MCF 10A (cell line): Measurements from ENCODE around the gene OBSL1. TPM values are rescaled to one million over a fixed set of nuclear protein-coding genes. Genes with fewer than 3 reads are reported as not detected.

Source experiments
- BruUV-seq: library from RNA; stranded (reverse); fragments of 400-500 nt; replicated peaks from 2 replicates; lab custom pipeline; 2021; lab: Mats Ljungman, UMichigan
- CTCF ChIA-PET: fragments of 300-600 bp; sonication (Branson Sonifier 250); formaldehyde crosslinking; extraction: SDS; loops from one replicate; lab custom pipeline; 2021; ENCODE audit warnings: antibody characterized with exemption, inconsistent platforms; lab: Yijun Ruan, JAX
- POLR2A ChIA-PET: fragments of 300-600, 350-650 bp; sonication (Branson Sonifier 250); formaldehyde crosslinking; extraction: SDS; loops from one replicate; lab custom pipeline; 2020; ENCODE audit warnings: antibody characterized with exemption, inconsistent platforms; lab: Yijun Ruan, JAX
- DNase-seq: peaks from one replicate; pipeline ENCODE4 v3.0.0-alpha.2; 2018; ENCODE audit not compliant: unreplicated experiment
- H3K27ac Mint-ChIP-seq: one replicate; pipeline ENCODE4 v1.8.0; 2022; ENCODE audit warnings: mild to moderate bottlenecking, low read depth, mixed read lengths; ENCODE audit not compliant: unreplicated experiment
- H3K27me3 Mint-ChIP-seq: one replicate; pipeline ENCODE4 v1.8.0; 2022; ENCODE audit warnings: mixed read lengths; ENCODE audit not compliant: insufficient read depth, unreplicated experiment
- H3K36me3 Mint-ChIP-seq: one replicate; pipeline ENCODE4 v1.8.0; 2022; ENCODE audit warnings: mild to moderate bottlenecking, moderate library complexity, mixed read lengths; ENCODE audit not compliant: insufficient read depth, unreplicated experiment
- H3K4me1 Mint-ChIP-seq: one replicate; pipeline ENCODE4 v1.8.0; 2022; ENCODE audit warnings: mixed read lengths; ENCODE audit not compliant: insufficient read depth, unreplicated experiment
- H3K4me3 Mint-ChIP-seq: one replicate; pipeline ENCODE4 v1.8.0; 2022; ENCODE audit warnings: mild to moderate bottlenecking, moderate library complexity, mixed read lengths; ENCODE audit not compliant: unreplicated experiment
- H3K9me3 Mint-ChIP-seq: one replicate; pipeline ENCODE4 v1.8.0; 2022; ENCODE audit warnings: mixed read lengths; ENCODE audit not compliant: unreplicated experiment
- CTCF ChIP-seq: fragments of 200-600 bp; IDR thresholded peaks from one replicate; pipeline ENCODE4 v1.8.0; 2022; ENCODE audit warnings: antibody characterized with exemption, mild to moderate bottlenecking; ENCODE audit not compliant: unreplicated experiment
- intact Hi-C: fragments of 100-400 bp; cut with micrococcal nuclease; formaldehyde crosslinking; loops from 2 replicates; pipeline ENCODE4 v1.14.1; 2022
- total RNA-seq: library from RNA; stranded (reverse); gene quantifications from 2 replicates; pipeline ENCODE4 v1.2.3, GENCODE V29; 2022

OBSL1 gene
- total RNA-seq, 1 experiment from 2014 or later, result 29.0 TPM

DNA sequence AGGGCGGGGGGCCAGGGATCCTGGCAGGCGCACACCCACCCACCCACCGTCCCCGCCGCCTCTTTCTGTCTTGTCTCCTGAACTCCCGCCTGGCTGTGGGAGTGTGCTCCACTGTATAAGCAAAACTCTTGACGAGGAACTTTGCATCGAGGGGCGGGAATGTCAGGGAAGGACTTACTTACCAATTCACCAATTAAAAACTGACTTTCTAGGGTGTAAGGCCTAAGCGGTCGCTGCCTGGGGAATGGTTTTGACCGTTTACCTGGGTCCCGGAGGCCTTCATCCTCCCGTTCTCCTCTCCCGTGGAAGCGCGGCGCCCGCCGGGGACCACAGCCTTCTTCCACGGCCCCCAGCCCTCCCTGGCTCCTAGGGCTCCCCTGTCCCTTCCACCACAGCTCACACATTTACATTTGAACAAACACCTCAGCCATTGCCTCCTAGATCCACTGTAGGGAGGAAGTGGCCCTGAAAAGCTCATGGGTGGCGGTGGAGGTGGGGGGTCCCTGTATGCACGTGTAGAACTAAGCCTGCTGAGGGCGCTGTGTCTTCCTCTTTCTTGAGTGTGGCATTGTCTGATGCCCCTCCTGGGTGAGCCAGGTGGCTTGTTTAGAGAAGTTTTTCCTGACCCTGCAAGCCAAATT, 48.2 kb downstream of the OBSL1 start:
- H3K9me3 Mint-ChIP-seq, result no peaks in the 10 kb centered on the region
- TF ChIP-seq CTCF, result no peak
- H3K27ac Mint-ChIP-seq, result no peak overlapping the region
- ChIA-PET CTCF (interaction anchor here (0.6 to 1.8 kb wide), 4 partner anchors 8 to 136 kb away, joined by 3 to 6 read pairs (median 5); partner anchors contain the start of gene GMPPA), POLR2A (no interaction called here)
- H3K36me3 Mint-ChIP-seq, result no peaks in the 10 kb centered on the region
- no peak for DNase-seq
- no TSS peak for BruUV-seq
- H3K4me1 Mint-ChIP-seq, result peaks cover 18% of the 10 kb centered on the region
- H3K4me3 Mint-ChIP-seq, result no peak overlapping the region
- intact Hi-C loops, result no loop called here
- H3K27me3 Mint-ChIP-seq, result peaks cover 58% of the 10 kb centered on the region

DNA sequence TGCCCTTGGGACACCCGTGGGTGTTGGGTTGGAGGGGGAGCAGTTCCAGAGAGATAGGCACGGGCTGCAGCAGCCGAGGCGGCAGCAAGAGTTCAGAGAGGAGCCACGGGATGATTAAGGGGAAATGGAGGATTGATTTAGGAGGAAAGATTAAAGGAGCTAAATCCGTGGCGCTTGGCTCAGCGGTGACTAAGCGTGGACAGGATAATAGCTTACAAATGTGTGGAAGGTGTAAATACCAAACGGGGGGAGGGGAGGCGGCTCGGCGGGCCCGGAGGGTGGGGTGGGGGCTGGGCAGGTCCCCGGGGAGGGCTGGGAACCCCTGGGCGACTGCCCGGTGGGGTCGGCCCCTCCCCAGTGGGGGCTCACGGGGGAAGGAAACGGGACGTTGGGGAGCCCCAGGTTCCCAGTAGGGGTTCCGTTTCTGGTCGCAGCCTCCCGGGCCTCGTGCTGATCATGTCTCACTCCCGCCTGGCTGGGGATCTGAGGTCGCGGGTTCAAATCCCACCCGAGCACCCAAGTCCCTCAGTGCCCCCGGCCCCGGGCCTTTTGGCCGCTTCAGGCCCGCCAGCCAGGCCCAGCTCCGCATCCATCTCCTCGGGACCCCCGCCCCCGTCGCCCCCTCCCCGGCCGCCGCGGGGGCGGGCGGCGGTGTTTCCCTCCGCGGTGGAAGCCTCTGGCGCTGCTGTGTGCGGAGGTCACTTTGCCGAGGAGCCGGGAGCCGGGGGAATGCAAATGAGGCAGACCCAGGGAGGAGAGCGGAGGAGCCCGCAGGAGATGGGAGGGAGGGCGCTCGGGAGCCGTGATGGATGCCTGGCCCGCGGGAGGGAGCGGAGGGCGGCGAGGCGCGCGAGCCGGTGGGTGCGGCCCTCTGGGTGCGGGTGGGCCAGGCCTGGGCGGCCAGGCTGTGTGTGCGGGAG, 49.0 kb downstream of the OBSL1 start:
- BruUV-seq, result no TSS peak
- Mint-ChIP-seq H3K9me3 (no peaks in the 10 kb centered on the region), H3K4me3 (no peak overlapping the region), H3K36me3 (no peaks in the 10 kb centered on the region), H3K4me1 (peaks cover 18% of the 10 kb centered on the region), H3K27me3 (peaks cover 58% of the 10 kb centered on the region), H3K27ac (no peak overlapping the region)
- intact Hi-C loops, result no loop called here
- CTCF ChIA-PET, result interaction anchor here (0.6 to 1.8 kb wide), 8 partner anchors 9 to 120 kb away, joined by 3 to 7 read pairs (median 4); no protein-coding TSS in a partner anchor
- DNase-seq, result peak; percentile 33
- POLR2A ChIA-PET, result no interaction called here
- TF ChIP-seq CTCF, result no peak

DNA sequence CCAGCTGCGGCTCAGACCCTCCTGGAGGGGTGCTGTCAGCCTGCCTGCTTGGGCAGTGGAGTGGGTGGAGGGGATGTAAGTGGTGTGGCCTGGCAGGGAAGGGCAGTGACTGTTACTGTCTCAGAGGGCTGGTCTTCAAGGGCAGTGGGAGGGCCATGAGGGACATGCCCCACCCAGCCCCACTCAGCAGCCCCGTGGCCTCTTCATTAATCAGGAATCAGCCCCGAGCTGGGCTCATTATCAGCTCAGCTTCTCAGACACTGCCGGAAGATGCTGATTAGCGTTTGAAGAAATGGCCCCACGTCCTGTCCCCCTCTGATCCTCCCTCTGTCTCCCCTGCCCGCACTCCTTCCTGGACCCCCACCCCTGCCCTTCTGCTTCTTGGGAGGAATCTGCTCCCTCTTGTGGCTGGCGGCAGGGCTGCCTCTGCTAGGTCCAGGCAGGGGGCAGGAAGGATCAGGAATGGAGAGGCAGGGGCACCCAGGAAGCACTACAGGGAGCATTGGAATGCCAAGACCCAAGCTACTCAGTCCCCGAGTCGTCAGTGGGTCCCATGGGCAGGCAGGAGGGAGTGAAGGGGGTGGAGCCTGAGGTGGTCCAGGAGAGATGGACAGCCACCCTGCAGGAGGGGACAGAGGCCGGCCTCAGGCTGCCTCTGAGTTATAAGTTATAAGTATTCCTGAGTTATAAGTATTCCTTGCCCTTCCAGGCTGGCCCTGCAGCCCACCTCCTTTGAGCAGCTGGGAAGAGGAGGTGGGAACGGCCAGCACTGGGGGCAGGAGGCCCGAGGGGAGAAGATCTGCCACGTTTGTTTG, 50.1 kb downstream of the OBSL1 start:
- TF ChIP-seq CTCF, result peak; percentile 51
- BruUV-seq, result no TSS peak
- Mint-ChIP-seq H3K36me3 (no peaks in the 10 kb centered on the region), H3K27me3 (peaks cover 58% of the 10 kb centered on the region), H3K4me1 (peaks cover 18% of the 10 kb centered on the region), H3K4me3 (no peak overlapping the region), H3K27ac (no peak overlapping the region), H3K9me3 (no peaks in the 10 kb centered on the region)
- peak; percentile 29 for DNase-seq
- intact Hi-C loops, result no loop called here
- ChIA-PET POLR2A (interaction anchor here (0.6 kb wide), 1 partner anchor 273 kb away, joined by 3 read pairs; no protein-coding TSS in a partner anchor), CTCF (interaction anchor here (0.6 to 2.1 kb wide), 17 partner anchors 9 to 238 kb away, joined by 3 to 26 read pairs (median 4); partner anchors contain the start of gene GMPPA)
